ENCODE measurements around the gene SPATA31C2.

DNA sequence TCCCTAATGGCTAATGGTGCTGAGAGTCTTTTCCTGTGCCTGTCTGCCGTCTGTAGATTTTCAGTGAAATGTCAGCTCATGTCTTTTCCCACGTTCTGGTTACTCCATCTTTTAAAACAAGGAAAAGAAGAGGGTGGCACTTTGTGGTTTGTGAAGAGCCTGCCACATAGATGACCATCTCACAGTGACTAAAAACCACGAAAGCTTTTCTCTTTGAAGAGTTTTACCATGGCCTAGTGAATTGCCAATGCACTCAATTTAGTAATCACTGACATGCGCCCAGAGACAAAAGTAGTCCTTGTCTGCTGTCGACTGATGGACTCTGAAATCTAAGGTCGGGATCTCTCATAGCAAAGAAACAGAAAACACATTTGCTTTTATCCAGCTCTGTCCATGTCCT, 50.4 kb downstream of the SPATA31C2 start:
- TF ChIP-seq EZH2 (IDR thresholded peaks at IDR 0.05; ENCODE audit: low read length), result no peak
- TF ChIP-seq, protein P1, sequence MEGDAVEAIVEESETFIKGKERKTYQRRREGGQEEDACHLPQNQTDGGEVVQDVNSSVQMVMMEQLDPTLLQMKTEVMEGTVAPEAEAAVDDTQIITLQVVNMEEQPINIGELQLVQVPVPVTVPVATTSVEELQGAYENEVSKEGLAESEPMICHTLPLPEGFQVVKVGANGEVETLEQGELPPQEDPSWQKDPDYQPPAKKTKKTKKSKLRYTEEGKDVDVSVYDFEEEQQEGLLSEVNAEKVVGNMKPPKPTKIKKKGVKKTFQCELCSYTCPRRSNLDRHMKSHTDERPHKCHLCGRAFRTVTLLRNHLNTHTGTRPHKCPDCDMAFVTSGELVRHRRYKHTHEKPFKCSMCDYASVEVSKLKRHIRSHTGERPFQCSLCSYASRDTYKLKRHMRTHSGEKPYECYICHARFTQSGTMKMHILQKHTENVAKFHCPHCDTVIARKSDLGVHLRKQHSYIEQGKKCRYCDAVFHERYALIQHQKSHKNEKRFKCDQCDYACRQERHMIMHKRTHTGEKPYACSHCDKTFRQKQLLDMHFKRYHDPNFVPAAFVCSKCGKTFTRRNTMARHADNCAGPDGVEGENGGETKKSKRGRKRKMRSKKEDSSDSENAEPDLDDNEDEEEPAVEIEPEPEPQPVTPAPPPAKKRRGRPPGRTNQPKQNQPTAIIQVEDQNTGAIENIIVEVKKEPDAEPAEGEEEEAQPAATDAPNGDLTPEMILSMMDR (optimal IDR thresholded peaks at IDR 0.05 in 1 of 3, IDR thresholded peaks at IDR 0.05 in 1 of 3, conservative IDR thresholded peaks at IDR 0.05 in 1 of 3; ENCODE audit: extremely low read depth in 1 of 3, insufficient read depth in 2 of 3, low read length in 3 of 3), result no peak

Data from keratinocyte (primary cell).